ENCODE data around the gene RAPH1. TPM values are rescaled to one million over a fixed set of nuclear protein-coding genes. Genes with fewer than 3 reads are reported as not detected.

Gene RAPH1
- total RNA-seq, 1 experiment from 2014 or later: not detected

DNA sequence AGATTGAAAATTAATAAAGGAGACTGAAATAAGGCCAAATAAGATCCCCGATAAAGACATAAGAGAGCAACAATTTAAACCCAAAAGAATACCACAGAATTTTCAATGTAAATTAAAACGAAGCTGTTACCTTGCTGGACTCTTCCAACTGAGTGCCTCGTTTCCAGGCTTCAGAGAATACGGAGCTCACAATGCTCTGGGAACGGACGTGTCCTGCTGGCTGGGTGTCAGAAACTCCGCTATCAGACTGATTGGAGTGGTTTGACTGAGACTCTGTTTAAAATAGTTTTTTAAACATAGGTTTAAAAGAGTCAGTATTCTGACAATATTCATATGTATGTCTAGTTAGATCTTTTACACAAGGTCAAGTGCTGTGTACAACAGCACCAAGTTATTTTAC, 90.4 kb downstream of the RAPH1 start:
- no peak for DNase-seq
- Histone ChIP-seq H3K36me3 (ENCODE audit: insufficient read depth, low read length) (no peaks in the 10 kb centered on the region), H3K9me2 (replicated peaks; ENCODE audit: insufficient read depth, low read length) (no peaks in the 10 kb centered on the region), H3K4me2 (ENCODE audit: low read depth, low read length, poor library complexity, severe bottlenecking) (no peak overlapping the region), H2AFZ (ENCODE audit: low read length) (no peak overlapping the region), H3K4me1 (ENCODE audit: low read length) (no peaks in the 10 kb centered on the region), H3K27me3 (ENCODE audit: low read length) (no peaks in the 10 kb centered on the region), H3K79me2 (ENCODE audit: low read length) (no peaks in the 10 kb centered on the region), H3K9ac (ENCODE audit: low read length) (no peak overlapping the region), H3K9me3 (ENCODE audit: low read length) (no peaks in the 10 kb centered on the region), H3K4me3 (ENCODE audit: low read length) (no peak overlapping the region), H3K27ac (ENCODE audit: low read length) (no peak overlapping the region), H4K20me1 (ENCODE audit: insufficient read depth, low read depth, low read length) (no peaks in the 10 kb centered on the region)

DNA sequence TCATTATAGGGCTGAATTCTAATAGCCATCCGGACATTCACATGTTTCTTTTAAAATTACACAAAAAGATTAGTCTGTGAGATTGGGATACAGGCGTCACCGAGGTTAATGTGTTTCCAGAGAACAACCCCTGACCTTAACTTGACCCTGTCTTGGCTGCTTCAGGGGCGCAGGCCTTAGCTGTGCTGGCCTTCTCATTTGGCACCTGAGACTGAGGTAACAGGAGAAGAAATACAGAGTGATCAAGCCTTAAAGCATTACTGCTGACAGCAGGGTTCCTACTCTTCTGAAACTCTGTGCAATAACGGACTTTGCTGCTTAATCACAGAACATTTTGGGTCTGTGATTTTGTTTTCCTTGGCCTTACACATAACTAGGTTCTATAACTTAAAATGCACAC, 92.6 kb downstream of the RAPH1 start:
- no peak overlapping the region for H3K4me2 ChIP-seq (ENCODE audit: low read depth, low read length, poor library complexity, severe bottlenecking)
- no peaks in the 10 kb centered on the region for H3K9me2 ChIP-seq (replicated peaks; ENCODE audit: insufficient read depth, low read length)
- no peak overlapping the region for H2AFZ ChIP-seq (ENCODE audit: low read length)
- no peak overlapping the region for H3K9ac ChIP-seq (ENCODE audit: low read length)
- DNase-seq: no peak
- H3K27ac ChIP-seq (ENCODE audit: low read length): no peak overlapping the region
- no peaks in the 10 kb centered on the region for H3K9me3 ChIP-seq (ENCODE audit: low read length)
- no peaks in the 10 kb centered on the region for H3K79me2 ChIP-seq (ENCODE audit: low read length)
- H3K36me3 ChIP-seq (ENCODE audit: insufficient read depth, low read length): no peaks in the 10 kb centered on the region
- no peak overlapping the region for H3K4me3 ChIP-seq (ENCODE audit: low read length)
- no peaks in the 10 kb centered on the region for H3K27me3 ChIP-seq (ENCODE audit: low read length)
- H4K20me1 ChIP-seq (ENCODE audit: insufficient read depth, low read depth, low read length): no peaks in the 10 kb centered on the region
- no peaks in the 10 kb centered on the region for H3K4me1 ChIP-seq (ENCODE audit: low read length)

DNA sequence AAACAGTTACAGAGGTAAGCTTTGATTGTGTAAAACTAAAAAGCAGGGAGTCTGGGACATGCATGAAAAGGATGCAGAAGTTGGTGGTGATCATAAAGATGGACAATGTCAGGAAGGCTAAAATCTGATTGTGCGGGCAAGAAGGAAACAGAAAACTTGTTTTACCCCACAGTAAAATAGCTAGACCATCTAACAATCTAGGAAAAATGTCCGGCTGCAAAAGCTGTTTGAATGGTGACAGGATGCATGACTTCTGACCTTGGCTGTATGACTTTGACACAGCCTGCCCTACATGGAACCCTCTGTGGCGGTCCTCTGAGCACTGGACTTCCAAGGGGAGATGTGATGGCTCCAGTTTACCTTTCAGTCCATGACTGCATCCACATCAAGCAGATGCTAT, 93.6 kb downstream of the RAPH1 start:
- no peaks in the 10 kb centered on the region for H3K79me2 ChIP-seq (ENCODE audit: low read length)
- no peaks in the 10 kb centered on the region for H3K36me3 ChIP-seq (ENCODE audit: insufficient read depth, low read length)
- DNase-seq: no peak
- H3K4me1 ChIP-seq (ENCODE audit: low read length): no peaks in the 10 kb centered on the region
- no peak overlapping the region for H3K27ac ChIP-seq (ENCODE audit: low read length)
- H3K9me3 ChIP-seq (ENCODE audit: low read length): no peaks in the 10 kb centered on the region
- H2AFZ ChIP-seq (ENCODE audit: low read length): no peak overlapping the region
- no peak overlapping the region for H3K4me3 ChIP-seq (ENCODE audit: low read length)
- H3K27me3 ChIP-seq (ENCODE audit: low read length): no peaks in the 10 kb centered on the region
- no peaks in the 10 kb centered on the region for H4K20me1 ChIP-seq (ENCODE audit: insufficient read depth, low read depth, low read length)
- H3K9me2 ChIP-seq (replicated peaks; ENCODE audit: insufficient read depth, low read length): no peaks in the 10 kb centered on the region
- no peak overlapping the region for H3K4me2 ChIP-seq (ENCODE audit: low read depth, low read length, poor library complexity, severe bottlenecking)
- no peak overlapping the region for H3K9ac ChIP-seq (ENCODE audit: low read length)

GRCh38 chr2:203440671-203441070, 94.4 kb downstream of the RAPH1 start:
- Histone ChIP-seq H3K79me2 (ENCODE audit: low read length) (no peaks in the 10 kb centered on the region), H4K20me1 (ENCODE audit: insufficient read depth, low read depth, low read length) (no peaks in the 10 kb centered on the region), H3K9ac (ENCODE audit: low read length) (no peak overlapping the region), H3K36me3 (ENCODE audit: insufficient read depth, low read length) (no peaks in the 10 kb centered on the region), H3K9me3 (ENCODE audit: low read length) (no peaks in the 10 kb centered on the region), H3K4me1 (ENCODE audit: low read length) (no peaks in the 10 kb centered on the region), H3K4me2 (ENCODE audit: low read depth, low read length, poor library complexity, severe bottlenecking) (no peak overlapping the region), H3K9me2 (replicated peaks; ENCODE audit: insufficient read depth, low read length) (no peaks in the 10 kb centered on the region), H2AFZ (ENCODE audit: low read length) (no peak overlapping the region), H3K27me3 (ENCODE audit: low read length) (no peaks in the 10 kb centered on the region), H3K4me3 (ENCODE audit: low read length) (no peak overlapping the region), H3K27ac (ENCODE audit: low read length) (no peak overlapping the region)
- no peak for DNase-seq

DNA sequence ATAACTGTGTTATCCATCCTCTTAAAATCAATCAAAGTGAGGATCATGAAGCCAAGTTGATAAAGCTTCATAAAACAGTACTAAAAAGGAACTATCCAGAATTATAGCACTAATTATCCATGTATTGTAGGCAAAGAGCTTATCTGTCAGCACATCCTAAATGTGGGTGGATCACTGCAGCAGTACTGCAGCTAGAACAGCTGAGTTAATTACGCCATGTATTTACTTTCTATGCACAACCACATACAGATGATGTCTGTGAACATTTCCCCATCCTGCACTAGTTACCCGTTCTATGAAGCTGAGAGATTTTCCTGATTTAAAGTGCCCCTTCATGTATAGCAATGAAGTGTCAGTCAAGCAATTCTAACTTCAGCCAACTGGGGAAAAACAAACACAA, 96.6 kb downstream of the RAPH1 start:
- H3K9ac ChIP-seq (ENCODE audit: low read length): no peak overlapping the region
- no peaks in the 10 kb centered on the region for H4K20me1 ChIP-seq (ENCODE audit: insufficient read depth, low read depth, low read length)
- H3K79me2 ChIP-seq (ENCODE audit: low read length): no peaks in the 10 kb centered on the region
- H2AFZ ChIP-seq (ENCODE audit: low read length): no peak overlapping the region
- H3K9me2 ChIP-seq (replicated peaks; ENCODE audit: insufficient read depth, low read length): no peaks in the 10 kb centered on the region
- H3K36me3 ChIP-seq (ENCODE audit: insufficient read depth, low read length): no peaks in the 10 kb centered on the region
- no peaks in the 10 kb centered on the region for H3K27me3 ChIP-seq (ENCODE audit: low read length)
- no peak overlapping the region for H3K4me2 ChIP-seq (ENCODE audit: low read depth, low read length, poor library complexity, severe bottlenecking)
- no peak for DNase-seq
- no peak overlapping the region for H3K4me3 ChIP-seq (ENCODE audit: low read length)
- no peaks in the 10 kb centered on the region for H3K4me1 ChIP-seq (ENCODE audit: low read length)
- H3K9me3 ChIP-seq (ENCODE audit: low read length): no peaks in the 10 kb centered on the region
- H3K27ac ChIP-seq (ENCODE audit: low read length): no peak overlapping the region

DNA sequence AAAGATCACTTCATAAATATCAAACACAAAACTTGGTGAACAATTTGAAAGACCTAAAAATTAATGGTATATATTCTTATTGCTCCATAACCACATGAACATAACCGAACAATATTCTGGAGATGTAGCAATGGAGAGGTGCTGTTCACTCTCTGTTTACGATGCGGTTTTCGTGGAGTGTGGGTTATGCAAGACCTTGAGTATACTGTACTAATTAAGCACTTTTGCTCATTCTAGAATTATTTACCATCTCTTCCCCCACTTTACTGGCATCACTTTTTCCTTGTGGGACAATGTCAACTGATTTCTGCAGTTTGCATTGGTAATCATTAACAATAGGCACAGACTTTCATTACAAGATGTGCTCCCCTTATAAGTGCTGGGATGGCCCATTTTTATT, 97.6 kb downstream of the RAPH1 start:
- Histone ChIP-seq H3K4me1 (ENCODE audit: low read length) (no peaks in the 10 kb centered on the region), H4K20me1 (ENCODE audit: insufficient read depth, low read depth, low read length) (no peaks in the 10 kb centered on the region), H2AFZ (ENCODE audit: low read length) (no peak overlapping the region), H3K27ac (ENCODE audit: low read length) (no peak overlapping the region), H3K4me3 (ENCODE audit: low read length) (no peak overlapping the region), H3K4me2 (ENCODE audit: low read depth, low read length, poor library complexity, severe bottlenecking) (no peak overlapping the region), H3K9ac (ENCODE audit: low read length) (no peak overlapping the region), H3K9me2 (replicated peaks; ENCODE audit: insufficient read depth, low read length) (no peaks in the 10 kb centered on the region), H3K27me3 (ENCODE audit: low read length) (no peaks in the 10 kb centered on the region), H3K79me2 (ENCODE audit: low read length) (no peaks in the 10 kb centered on the region), H3K9me3 (ENCODE audit: low read length) (no peaks in the 10 kb centered on the region), H3K36me3 (ENCODE audit: insufficient read depth, low read length) (no peaks in the 10 kb centered on the region)
- no peak for DNase-seq

- Histone ChIP-seq H4K20me1 (ENCODE audit: insufficient read depth, low read depth, low read length) (no peaks in the 10 kb centered on the region), H3K27me3 (ENCODE audit: low read length) (no peaks in the 10 kb centered on the region), H3K36me3 (ENCODE audit: insufficient read depth, low read length) (no peaks in the 10 kb centered on the region), H3K9me2 (replicated peaks; ENCODE audit: insufficient read depth, low read length) (no peaks in the 10 kb centered on the region), H3K9ac (ENCODE audit: low read length) (no peak overlapping the region), H3K4me1 (ENCODE audit: low read length) (0 out of 2 replicates have a peak, but pooled peaks cover 3% of the 10 kb centered on the region), H3K4me3 (ENCODE audit: low read length) (no peak overlapping the region), H2AFZ (ENCODE audit: low read length) (no peak overlapping the region), H3K79me2 (ENCODE audit: low read length) (no peaks in the 10 kb centered on the region), H3K9me3 (ENCODE audit: low read length) (no peaks in the 10 kb centered on the region), H3K27ac (ENCODE audit: low read length) (no peak overlapping the region), H3K4me2 (ENCODE audit: low read depth, low read length, poor library complexity, severe bottlenecking) (no peak overlapping the region)
- DNase-seq: no peak
These were observed 98.6 kb downstream of the RAPH1 start for GRCh38 chr2:203436496-203436895.

DNA sequence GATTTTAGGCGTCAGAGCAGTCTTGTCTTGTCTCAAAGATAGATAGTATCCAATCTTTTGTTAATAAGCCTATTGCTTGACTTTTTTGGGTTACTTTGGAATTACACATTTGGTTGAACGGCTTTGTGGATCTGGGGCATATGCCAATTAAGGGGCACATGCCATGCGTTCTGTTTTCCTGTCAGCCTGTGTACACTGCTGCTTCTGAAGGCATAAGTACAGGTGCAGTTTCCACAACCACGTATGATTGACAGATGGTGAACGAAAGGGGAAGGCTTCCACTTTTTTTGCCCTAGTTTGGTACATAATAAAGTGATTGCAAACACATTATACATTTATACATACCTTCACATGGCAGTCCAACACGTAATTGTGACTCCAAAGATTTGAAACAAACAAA, 102.3 kb downstream of the RAPH1 start:
- no peaks in the 10 kb centered on the region for H4K20me1 ChIP-seq (ENCODE audit: insufficient read depth, low read depth, low read length)
- no peak overlapping the region for H3K4me3 ChIP-seq (ENCODE audit: low read length)
- peaks cover 6% of the 10 kb centered on the region for H3K36me3 ChIP-seq (ENCODE audit: insufficient read depth, low read length)

More for the DNA sequence above, 102.3 kb downstream of the RAPH1 start:
- H3K9me3 ChIP-seq (ENCODE audit: low read length): no peaks in the 10 kb centered on the region
- H3K27ac ChIP-seq (ENCODE audit: low read length): no peak overlapping the region
- 0 out of 2 replicates have a peak, but pooled peaks cover 3% of the 10 kb centered on the region for H3K4me1 ChIP-seq (ENCODE audit: low read length)
- H3K27me3 ChIP-seq (ENCODE audit: low read length): no peaks in the 10 kb centered on the region
- no peak for DNase-seq
- H3K9me2 ChIP-seq (replicated peaks; ENCODE audit: insufficient read depth, low read length): no peaks in the 10 kb centered on the region
- H3K79me2 ChIP-seq (ENCODE audit: low read length): no peaks in the 10 kb centered on the region
- no peak overlapping the region for H3K4me2 ChIP-seq (ENCODE audit: low read depth, low read length, poor library complexity, severe bottlenecking)
- H2AFZ ChIP-seq (ENCODE audit: low read length): no peak overlapping the region
- H3K9ac ChIP-seq (ENCODE audit: low read length): no peak overlapping the region

Measured in Karpas-422 (cell line).